ENCODE data around the gene CCDC57.

DNA sequence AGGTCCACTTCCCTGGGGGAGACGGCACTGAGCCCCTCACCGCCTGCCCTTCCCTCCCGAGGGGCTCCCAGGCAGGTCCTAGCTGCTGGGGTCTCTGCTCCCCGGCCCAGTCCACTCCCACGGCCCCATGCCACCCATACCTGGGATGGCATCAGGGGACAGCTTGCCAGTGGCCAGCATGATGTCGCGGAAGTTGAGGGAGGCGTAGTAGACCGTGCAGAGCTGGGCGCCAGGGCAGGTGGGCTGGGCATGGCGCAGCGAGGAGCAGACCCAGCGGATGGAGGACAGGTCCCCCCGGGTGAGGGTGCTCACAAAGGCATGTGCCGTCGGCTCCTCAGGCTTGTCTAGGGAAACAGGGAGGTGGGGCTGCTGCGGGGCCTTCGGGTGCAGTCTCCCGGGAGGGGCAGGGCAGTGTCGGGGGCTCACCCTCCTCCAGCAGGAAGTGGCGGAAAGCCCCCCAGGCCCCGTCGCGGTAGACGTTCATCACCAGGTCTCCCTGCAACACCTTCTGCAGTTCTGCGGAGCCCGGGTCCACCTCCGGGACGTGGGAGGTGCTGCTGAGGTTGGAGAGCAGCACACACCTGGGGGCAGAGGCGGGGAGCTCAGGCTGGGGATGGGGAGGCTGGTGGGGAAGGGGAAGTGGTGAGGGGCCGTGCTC, 128.1 kb downstream of the CCDC57 start:
- TF ChIP-seq, protein P1, sequence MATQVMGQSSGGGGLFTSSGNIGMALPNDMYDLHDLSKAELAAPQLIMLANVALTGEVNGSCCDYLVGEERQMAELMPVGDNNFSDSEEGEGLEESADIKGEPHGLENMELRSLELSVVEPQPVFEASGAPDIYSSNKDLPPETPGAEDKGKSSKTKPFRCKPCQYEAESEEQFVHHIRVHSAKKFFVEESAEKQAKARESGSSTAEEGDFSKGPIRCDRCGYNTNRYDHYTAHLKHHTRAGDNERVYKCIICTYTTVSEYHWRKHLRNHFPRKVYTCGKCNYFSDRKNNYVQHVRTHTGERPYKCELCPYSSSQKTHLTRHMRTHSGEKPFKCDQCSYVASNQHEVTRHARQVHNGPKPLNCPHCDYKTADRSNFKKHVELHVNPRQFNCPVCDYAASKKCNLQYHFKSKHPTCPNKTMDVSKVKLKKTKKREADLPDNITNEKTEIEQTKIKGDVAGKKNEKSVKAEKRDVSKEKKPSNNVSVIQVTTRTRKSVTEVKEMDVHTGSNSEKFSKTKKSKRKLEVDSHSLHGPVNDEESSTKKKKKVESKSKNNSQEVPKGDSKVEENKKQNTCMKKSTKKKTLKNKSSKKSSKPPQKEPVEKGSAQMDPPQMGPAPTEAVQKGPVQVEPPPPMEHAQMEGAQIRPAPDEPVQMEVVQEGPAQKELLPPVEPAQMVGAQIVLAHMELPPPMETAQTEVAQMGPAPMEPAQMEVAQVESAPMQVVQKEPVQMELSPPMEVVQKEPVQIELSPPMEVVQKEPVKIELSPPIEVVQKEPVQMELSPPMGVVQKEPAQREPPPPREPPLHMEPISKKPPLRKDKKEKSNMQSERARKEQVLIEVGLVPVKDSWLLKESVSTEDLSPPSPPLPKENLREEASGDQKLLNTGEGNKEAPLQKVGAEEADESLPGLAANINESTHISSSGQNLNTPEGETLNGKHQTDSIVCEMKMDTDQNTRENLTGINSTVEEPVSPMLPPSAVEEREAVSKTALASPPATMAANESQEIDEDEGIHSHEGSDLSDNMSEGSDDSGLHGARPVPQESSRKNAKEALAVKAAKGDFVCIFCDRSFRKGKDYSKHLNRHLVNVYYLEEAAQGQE (IDR thresholded peaks at IDR 0.05; ENCODE audit: insufficient read depth in 1 of 2, low read depth in 2 of 2, low read length in 2 of 2): no peak
- TF ChIP-seq POLR2AphosphoS5 (IDR thresholded peaks at IDR 0.05; ENCODE audit: low read depth, low read length): no peak

All from PFSK-1 (cell line).